ENCODE data around the gene NTNG1. TPM values are rescaled to one million over a fixed set of nuclear protein-coding genes. Genes with fewer than 3 reads are reported as not detected.

NTNG1 gene
- total and polyA plus RNA-seq, 10 of the 15 experiments (the other 5 are each of a cell fraction or from before 2014, with no cell fraction given), result 0.18 to 2.3 (median 1.1) TPM; not detected in 1

DNA sequence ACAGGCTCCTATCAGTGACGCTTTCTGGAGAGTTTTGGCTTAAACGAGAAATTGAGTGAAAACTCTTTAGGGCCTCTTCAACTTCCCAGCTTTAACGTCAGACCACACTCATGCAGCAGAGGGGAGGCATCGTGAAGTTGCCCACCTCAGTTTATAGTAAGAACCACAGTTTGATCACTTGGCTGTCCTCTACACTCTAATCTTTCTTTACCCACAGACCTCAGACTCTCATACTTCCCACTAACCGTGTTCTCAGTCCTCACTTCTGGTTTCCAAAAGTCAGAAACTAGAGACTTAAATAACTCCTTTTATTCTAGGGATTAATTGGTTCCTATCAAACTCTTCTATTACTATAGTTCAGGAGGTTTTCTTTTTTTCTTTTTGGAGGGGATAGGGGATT lies 302.2 kb downstream of the NTNG1 start:
- intact Hi-C loops (cut with micrococcal nuclease; ENCODE audit: unreplicated experiment) (no loop called here), in situ Hi-C loops (cut with MboI) (no loop called here)
- no peaks in the 10 kb centered on the region for H3K79me2 ChIP-seq (ENCODE audit: control insufficient read depth, insufficient read depth, low read length)
- H2AFZ ChIP-seq (ENCODE audit: control insufficient read depth, low read depth, low read length), result no peak overlapping the region
- TF ChIP-seq RUNX3 (IDR thresholded peaks at IDR 0.05; ENCODE audit: low read length), result no peak
- no peak for TF ChIP-seq CREB1 (IDR thresholded peaks at IDR 0.05; ENCODE audit: low read depth)
- TF ChIP-seq E2F8 (IDR thresholded peaks at IDR 0.05; ENCODE audit: low read depth, partially characterized antibody), result no peak
- TF ChIP-seq SREBF1 (IDR thresholded peaks at IDR 0.05; ENCODE audit: low read length), result no peak
- TF ChIP-seq TBL1XR1 (IDR thresholded peaks at IDR 0.05; ENCODE audit: low read depth, low read length), result no peak
- no peak for TF ChIP-seq BMI1 (IDR thresholded peaks at IDR 0.05; ENCODE audit: borderline replicate concordance)
- TF ChIP-seq HDAC2 (IDR thresholded peaks at IDR 0.05), result no peak
- TF ChIP-seq, protein P1, sequence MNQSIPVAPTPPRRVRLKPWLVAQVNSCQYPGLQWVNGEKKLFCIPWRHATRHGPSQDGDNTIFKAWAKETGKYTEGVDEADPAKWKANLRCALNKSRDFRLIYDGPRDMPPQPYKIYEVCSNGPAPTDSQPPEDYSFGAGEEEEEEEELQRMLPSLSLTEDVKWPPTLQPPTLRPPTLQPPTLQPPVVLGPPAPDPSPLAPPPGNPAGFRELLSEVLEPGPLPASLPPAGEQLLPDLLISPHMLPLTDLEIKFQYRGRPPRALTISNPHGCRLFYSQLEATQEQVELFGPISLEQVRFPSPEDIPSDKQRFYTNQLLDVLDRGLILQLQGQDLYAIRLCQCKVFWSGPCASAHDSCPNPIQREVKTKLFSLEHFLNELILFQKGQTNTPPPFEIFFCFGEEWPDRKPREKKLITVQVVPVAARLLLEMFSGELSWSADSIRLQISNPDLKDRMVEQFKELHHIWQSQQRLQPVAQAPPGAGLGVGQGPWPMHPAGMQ (IDR thresholded peaks at IDR 0.05; ENCODE audit: borderline replicate concordance), result no peak
- TF ChIP-seq, protein P2, sequence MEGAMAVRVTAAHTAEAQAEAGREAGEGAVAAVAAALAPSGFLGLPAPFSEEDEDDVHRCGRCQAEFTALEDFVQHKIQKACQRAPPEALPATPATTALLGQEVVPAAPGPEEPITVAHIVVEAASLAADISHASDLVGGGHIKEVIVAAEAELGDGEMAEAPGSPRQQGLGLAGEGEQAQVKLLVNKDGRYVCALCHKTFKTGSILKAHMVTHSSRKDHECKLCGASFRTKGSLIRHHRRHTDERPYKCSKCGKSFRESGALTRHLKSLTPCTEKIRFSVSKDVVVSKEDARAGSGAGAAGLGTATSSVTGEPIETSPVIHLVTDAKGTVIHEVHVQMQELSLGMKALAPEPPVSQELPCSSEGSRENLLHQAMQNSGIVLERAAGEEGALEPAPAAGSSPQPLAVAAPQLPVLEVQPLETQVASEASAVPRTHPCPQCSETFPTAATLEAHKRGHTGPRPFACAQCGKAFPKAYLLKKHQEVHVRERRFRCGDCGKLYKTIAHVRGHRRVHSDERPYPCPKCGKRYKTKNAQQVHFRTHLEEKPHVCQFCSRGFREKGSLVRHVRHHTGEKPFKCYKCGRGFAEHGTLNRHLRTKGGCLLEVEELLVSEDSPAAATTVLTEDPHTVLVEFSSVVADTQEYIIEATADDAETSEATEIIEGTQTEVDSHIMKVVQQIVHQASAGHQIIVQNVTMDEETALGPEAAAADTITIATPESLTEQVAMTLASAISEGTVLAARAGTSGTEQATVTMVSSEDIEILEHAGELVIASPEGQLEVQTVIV (IDR thresholded peaks at IDR 0.05; ENCODE audit: borderline replicate concordance, partially characterized antibody), result no peak
- TF ChIP-seq ZNF384 (IDR thresholded peaks at IDR 0.05; ENCODE audit: borderline replicate concordance, low read depth, low read length), result no peak
- no peak for TF ChIP-seq KLF5 (IDR thresholded peaks at IDR 0.05; ENCODE audit: partially characterized antibody)
- no peak for TF ChIP-seq CBX3 (IDR thresholded peaks at IDR 0.05; ENCODE audit: borderline replicate concordance, low read depth)
- no peak for TF ChIP-seq TARDBP (IDR thresholded peaks at IDR 0.05; ENCODE audit: borderline replicate concordance)
- no peak for TF ChIP-seq POU2F2 (IDR thresholded peaks at IDR 0.05; ENCODE audit: borderline replicate concordance, low read depth, low read length)
- TF ChIP-seq CHD4 (IDR thresholded peaks at IDR 0.05), result no peak
- no peak for TF ChIP-seq RAD51 (IDR thresholded peaks at IDR 0.05)
- no peak for TF ChIP-seq POLR2AphosphoS5 (IDR thresholded peaks at IDR 0.05; ENCODE audit: low read length)
- TF ChIP-seq CBFB (IDR thresholded peaks at IDR 0.05; ENCODE audit: low read depth), result no peak
- H3K4me1 ChIP-seq (ENCODE audit: control insufficient read depth, insufficient read depth, low read length), result no peaks in the 10 kb centered on the region
- ChIA-PET RAD21 (ENCODE audit: unreplicated experiment) (interaction anchor here (1.4 kb wide), 1 partner anchor 11 kb away, joined by 6 read pairs; no protein-coding TSS in a partner anchor), CTCF (interaction anchor here (4.0 kb wide), 1 partner anchor 12 kb away, joined by 26 read pairs; no protein-coding TSS in a partner anchor), POLR2A (no interaction called here), SMC1A (ENCODE audit: uncharacterized antibody, unreplicated experiment) (no interaction called here)
- ATAC-seq (no peak), DNase-seq (ENCODE audit: low read depth, low spot score) (no peak), FAIRE-seq (no peak)
- no peak overlapping the region for H3K4me2 ChIP-seq (ENCODE audit: control insufficient read depth, insufficient read depth)
- H3K27me3 ChIP-seq (replicated peaks in 1 of 2; ENCODE audit: control insufficient read depth in 2 of 2, insufficient read depth in 2 of 2, low read length in 1 of 2), result no peaks in the 10 kb centered on the region
- H4K20me1 ChIP-seq (ENCODE audit: control insufficient read depth, insufficient read depth), result no peaks in the 10 kb centered on the region
- BruUV-seq (replicated peaks), result no TSS peak
- no peak overlapping the region for H3K9ac ChIP-seq (ENCODE audit: control insufficient read depth, insufficient read depth, low read length)
- H3K36me3 ChIP-seq (ENCODE audit: control insufficient read depth in 2 of 2, insufficient read depth in 2 of 2, low read length in 1 of 2), result no peaks in the 10 kb centered on the region
- H3K9me3 ChIP-seq (replicated peaks; ENCODE audit: control insufficient read depth, insufficient read depth, low read length), result no peaks in the 10 kb centered on the region
- H3K4me3 ChIP-seq, result no peak overlapping the region
- 48% methylated on average over 5 of the region's 5 CpGs for WGBS (ENCODE audit: insufficient coverage, insufficient replicate concordance, low lambda C conversion rate, missing lambda C conversion rate)
- H3K27ac ChIP-seq (ENCODE audit: control insufficient read depth, insufficient read depth), result no peak overlapping the region
